Osteocyte (in vitro differentiated cells): ENCODE data around the gene PSMC1. TPM values are rescaled to one million over a fixed set of nuclear protein-coding genes. Genes with fewer than 3 reads are reported as not detected.

ENCODE experiments used
- DNase-seq: peaks from one replicate; pipeline ENCODE4 v3.0.0; 2021; ENCODE audit warnings: mixed read lengths; ENCODE audit not compliant: unreplicated experiment; ENCODE audit errors: extremely low spot score
- H3K27ac Mint-ChIP-seq: one replicate; pipeline ENCODE4 v1.8.0; 2021; ENCODE audit warnings: mild to moderate bottlenecking, mixed read lengths; ENCODE audit not compliant: unreplicated experiment
- H3K27me3 Mint-ChIP-seq: one replicate; pipeline ENCODE4 v1.8.0; 2021; ENCODE audit warnings: mixed read lengths; ENCODE audit not compliant: unreplicated experiment
- H3K36me3 Mint-ChIP-seq: one replicate; pipeline ENCODE4 v1.8.0; 2021; ENCODE audit warnings: mixed read lengths; ENCODE audit not compliant: unreplicated experiment
- H3K4me1 Mint-ChIP-seq: one replicate; pipeline ENCODE4 v1.8.0; 2021; ENCODE audit warnings: mixed read lengths; ENCODE audit not compliant: unreplicated experiment
- H3K4me3 Mint-ChIP-seq: one replicate; pipeline ENCODE4 v1.8.0; 2021; ENCODE audit warnings: mild to moderate bottlenecking, moderate library complexity, mixed read lengths; ENCODE audit not compliant: unreplicated experiment
- H3K9me3 Mint-ChIP-seq: one replicate; pipeline ENCODE4 v1.8.0; 2021; ENCODE audit warnings: mixed read lengths; ENCODE audit not compliant: unreplicated experiment
- total RNA-seq: library from RNA; stranded (reverse); gene quantifications from 2 replicates; pipeline ENCODE4 v1.2.1, GENCODE V29; 2021
- TF ChIP-seq, protein P1 (sequence below): fragments of 200-600 bp; sonication (generic); IDR thresholded peaks from 2 replicates; pipeline ENCODE4 v1.5.0; 2021; ENCODE audit warnings: antibody characterized with exemption, mild to moderate bottlenecking, moderate library complexity

Gene PSMC1
- total RNA-seq, 1 donor from 2014 or later, result 104 TPM

DNA sequence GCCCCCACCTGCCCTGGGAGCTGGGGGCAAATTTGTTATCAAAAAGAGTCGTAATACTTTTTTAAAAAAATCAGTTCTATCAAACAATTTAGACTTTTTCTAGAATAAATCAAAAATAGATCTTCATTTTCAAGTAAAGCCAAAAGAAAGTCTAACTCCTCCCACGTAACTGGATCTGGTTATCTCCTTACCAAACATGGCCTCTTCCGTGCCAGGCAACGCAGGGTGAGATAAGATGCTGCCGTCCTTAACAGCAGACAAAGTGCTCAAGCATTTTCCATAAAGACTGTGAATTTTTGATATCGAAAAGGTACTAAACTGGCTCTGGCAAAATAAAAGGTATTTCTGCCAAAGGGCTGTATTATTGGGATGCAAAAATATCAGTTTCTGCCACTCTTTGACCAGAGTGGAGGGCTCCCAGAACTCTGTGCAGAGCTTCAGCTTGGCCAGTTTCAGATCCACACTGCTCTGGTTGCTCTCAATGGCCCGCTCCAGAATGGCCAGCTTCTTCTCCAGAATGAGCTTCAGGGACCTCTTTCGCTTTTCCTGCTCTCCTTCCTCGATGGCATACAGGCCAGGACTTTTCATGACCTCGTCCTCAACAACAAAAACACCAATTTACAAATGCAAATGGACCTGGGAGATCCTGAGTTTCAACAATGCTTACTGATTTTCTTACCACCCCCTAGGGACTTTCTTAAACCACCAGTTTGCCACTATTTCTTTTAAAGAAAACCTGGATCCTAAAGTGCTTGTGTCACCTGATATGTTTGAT, 46.4 kb downstream of the PSMC1 start:
- no peaks in the 10 kb centered on the region for H3K27me3 Mint-ChIP-seq
- DNase-seq, result no peak
- H3K27ac Mint-ChIP-seq, result no peak overlapping the region
- no peaks in the 10 kb centered on the region for H3K9me3 Mint-ChIP-seq
- peaks cover 15% of the 10 kb centered on the region for H3K36me3 Mint-ChIP-seq
- no peak overlapping the region for H3K4me3 Mint-ChIP-seq
- H3K4me1 Mint-ChIP-seq, result peaks cover 4% of the 10 kb centered on the region
- TF ChIP-seq, protein P1, sequence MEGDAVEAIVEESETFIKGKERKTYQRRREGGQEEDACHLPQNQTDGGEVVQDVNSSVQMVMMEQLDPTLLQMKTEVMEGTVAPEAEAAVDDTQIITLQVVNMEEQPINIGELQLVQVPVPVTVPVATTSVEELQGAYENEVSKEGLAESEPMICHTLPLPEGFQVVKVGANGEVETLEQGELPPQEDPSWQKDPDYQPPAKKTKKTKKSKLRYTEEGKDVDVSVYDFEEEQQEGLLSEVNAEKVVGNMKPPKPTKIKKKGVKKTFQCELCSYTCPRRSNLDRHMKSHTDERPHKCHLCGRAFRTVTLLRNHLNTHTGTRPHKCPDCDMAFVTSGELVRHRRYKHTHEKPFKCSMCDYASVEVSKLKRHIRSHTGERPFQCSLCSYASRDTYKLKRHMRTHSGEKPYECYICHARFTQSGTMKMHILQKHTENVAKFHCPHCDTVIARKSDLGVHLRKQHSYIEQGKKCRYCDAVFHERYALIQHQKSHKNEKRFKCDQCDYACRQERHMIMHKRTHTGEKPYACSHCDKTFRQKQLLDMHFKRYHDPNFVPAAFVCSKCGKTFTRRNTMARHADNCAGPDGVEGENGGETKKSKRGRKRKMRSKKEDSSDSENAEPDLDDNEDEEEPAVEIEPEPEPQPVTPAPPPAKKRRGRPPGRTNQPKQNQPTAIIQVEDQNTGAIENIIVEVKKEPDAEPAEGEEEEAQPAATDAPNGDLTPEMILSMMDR, result no peak

DNA sequence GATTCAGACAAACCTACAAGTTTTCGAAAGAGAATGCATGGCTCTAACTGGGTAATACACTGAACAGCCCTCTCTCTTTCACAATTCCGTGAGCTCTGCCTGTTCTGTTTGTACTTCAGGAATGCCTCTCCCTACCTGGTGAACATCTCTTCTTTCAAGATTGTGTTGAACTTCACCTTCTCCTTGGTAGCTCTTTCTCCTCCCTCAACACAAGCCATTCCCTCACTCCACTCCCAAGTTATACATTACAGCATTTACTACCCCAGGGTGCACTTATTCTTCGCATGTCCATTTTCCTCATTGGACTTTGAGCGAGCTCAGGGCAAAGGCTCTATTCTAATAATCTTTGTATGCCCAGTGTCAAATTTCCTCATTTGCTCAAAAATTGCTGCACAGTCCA, 47.1 kb downstream of the PSMC1 start:
- no peaks in the 10 kb centered on the region for H3K9me3 Mint-ChIP-seq

DNA sequence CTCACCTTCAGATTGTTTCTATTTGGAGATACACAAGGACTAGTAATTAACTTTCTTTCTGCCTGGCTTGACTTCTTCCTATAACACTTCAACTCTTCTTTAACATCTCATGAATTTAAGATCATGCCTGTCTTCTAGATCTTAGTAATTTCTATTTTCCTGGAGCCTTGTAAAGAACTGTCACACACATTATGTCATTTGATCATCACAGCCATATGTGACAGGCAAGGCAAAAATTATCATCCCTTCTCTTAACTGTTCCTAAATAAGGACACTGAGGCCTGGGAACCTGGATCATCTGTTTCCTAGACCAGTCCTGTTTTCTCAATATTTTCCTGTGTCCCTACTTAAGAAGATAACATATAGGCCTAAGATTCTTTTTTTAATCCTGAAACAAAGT, 48.1 kb downstream of the PSMC1 start:
- no peaks in the 10 kb centered on the region for H3K27me3 Mint-ChIP-seq
- no peaks in the 10 kb centered on the region for H3K9me3 Mint-ChIP-seq
- no peak for DNase-seq
- H3K4me3 Mint-ChIP-seq, result no peak overlapping the region
- peaks cover 4% of the 10 kb centered on the region for H3K4me1 Mint-ChIP-seq
- no peak overlapping the region for H3K27ac Mint-ChIP-seq
- TF ChIP-seq, protein P1, result no peak
- H3K36me3 Mint-ChIP-seq, result peaks cover 23% of the 10 kb centered on the region

More for the DNA sequence above, 47.1 kb downstream of the PSMC1 start:
- peaks cover 17% of the 10 kb centered on the region for H3K36me3 Mint-ChIP-seq
- H3K4me1 Mint-ChIP-seq, result peaks cover 4% of the 10 kb centered on the region
- no peaks in the 10 kb centered on the region for H3K27me3 Mint-ChIP-seq
- no peak overlapping the region for H3K27ac Mint-ChIP-seq
- no peak for DNase-seq
- no peak overlapping the region for H3K4me3 Mint-ChIP-seq
- TF ChIP-seq, protein P1, result no peak

DNA sequence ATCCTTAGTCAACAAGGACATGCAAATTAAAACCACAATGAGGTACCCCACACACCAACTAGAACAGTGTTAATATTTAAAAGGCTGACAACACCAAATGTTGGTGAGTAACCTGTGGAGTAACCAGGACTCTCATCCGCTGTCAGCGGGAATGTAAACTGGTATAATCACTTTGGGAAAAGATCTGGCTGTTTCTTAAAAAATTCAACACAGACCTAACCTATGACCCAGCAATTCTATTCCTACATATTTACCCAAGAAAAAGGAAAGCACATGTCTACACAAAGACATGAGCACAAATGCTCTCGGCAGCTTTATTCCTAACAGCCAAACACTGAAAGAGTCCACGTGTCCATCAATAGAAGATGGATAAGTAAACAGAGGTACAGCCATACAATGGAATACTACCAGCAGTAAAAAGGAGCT, 48.8 kb downstream of the PSMC1 start:
- H3K4me3 Mint-ChIP-seq, result no peak overlapping the region
- peaks cover 4% of the 10 kb centered on the region for H3K4me1 Mint-ChIP-seq
- H3K9me3 Mint-ChIP-seq, result no peaks in the 10 kb centered on the region
- H3K27me3 Mint-ChIP-seq, result no peaks in the 10 kb centered on the region
- peaks cover 26% of the 10 kb centered on the region for H3K36me3 Mint-ChIP-seq
- TF ChIP-seq, protein P1, result no peak
- H3K27ac Mint-ChIP-seq, result no peak overlapping the region
- no peak for DNase-seq

DNA sequence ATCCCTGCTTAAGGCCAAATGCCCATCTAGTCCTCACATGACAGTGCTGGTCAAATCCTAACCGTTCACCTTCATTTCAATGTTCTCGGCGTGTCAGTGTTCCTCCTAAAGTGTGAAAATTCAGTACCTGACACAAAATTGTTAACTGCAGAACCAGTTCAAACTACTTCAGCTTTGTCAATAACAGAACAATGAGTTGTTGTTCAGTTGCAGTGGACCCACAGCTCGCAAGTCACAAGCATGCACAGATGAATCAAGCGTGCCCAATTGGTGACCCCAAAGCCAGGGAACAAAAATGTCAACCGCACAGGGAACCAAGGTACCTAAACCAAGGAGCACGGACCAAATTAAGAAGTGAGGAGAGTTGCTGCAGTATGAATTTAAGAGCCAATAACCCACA, 52.2 kb downstream of the PSMC1 start:
- H3K4me3 Mint-ChIP-seq, result no peak overlapping the region
- TF ChIP-seq, protein P1, result no peak
- H3K36me3 Mint-ChIP-seq, result peaks cover 42% of the 10 kb centered on the region
- DNase-seq, result no peak
- no peaks in the 10 kb centered on the region for H3K27me3 Mint-ChIP-seq
- H3K4me1 Mint-ChIP-seq, result no peaks in the 10 kb centered on the region
- no peaks in the 10 kb centered on the region for H3K9me3 Mint-ChIP-seq
- H3K27ac Mint-ChIP-seq, result no peak overlapping the region
